ENCODE measurements around the gene CHD2. TPM values are rescaled to one million over a fixed set of nuclear protein-coding genes. Genes with fewer than 3 reads are reported as not detected.
"Not testable (repeated sequence)": the region's sequence is repeated elsewhere in the genome, so short reads cannot be mapped to it uniquely, and the experiment has no call there.

The CHD2 gene
- total RNA-seq, 1 donor from 2014 or later: 100 TPM

GRCh38 chr15:92915766-92916435 lies 15.8 kb downstream of the CHD2 start:
- Histone ChIP-seq H3K9me3 (no peaks in the 10 kb centered on the region), H3K4me1 (peaks cover 98% of the 10 kb centered on the region), H3K27me3 (no peaks in the 10 kb centered on the region), H3K36me3 (no peaks in the 10 kb centered on the region), H3K27ac (peak overlapping the region; percentile 82), H3K4me3 (no peak overlapping the region)
- no peak for DNase-seq (ENCODE audit: extremely low spot score in 2 of 2)
- intact Hi-C loops (cut with DNase I): loop anchor here (5.0 kb wide), 1 partner anchor 109 kb away; no protein-coding TSS in a partner anchor
- TF ChIP-seq POLR2A (IDR thresholded peaks at IDR 0.05): no peak
- no peak for TF ChIP-seq POLR2AphosphoS5 (IDR thresholded peaks at IDR 0.05; ENCODE audit: insufficient read depth in 1 of 2, low read depth in 1 of 2)
- no peak for TF ChIP-seq CTCF (IDR thresholded peaks at IDR 0.05)

GRCh38 chr15:92917598-92918407 lies 17.7 kb downstream of the CHD2 start:
- peaks cover 100% of the 10 kb centered on the region for H3K4me1 ChIP-seq
- DNase-seq (ENCODE audit: extremely low spot score in 2 of 2): no peak
- peak overlapping the region; percentile 11 to 23 for H3K4me3 ChIP-seq
- H3K36me3 ChIP-seq: no peaks in the 10 kb centered on the region
- H3K27ac ChIP-seq: peak overlapping the region; percentile 89
- no peaks in the 10 kb centered on the region for H3K9me3 ChIP-seq
- TF ChIP-seq POLR2AphosphoS5 (IDR thresholded peaks at IDR 0.05; ENCODE audit: insufficient read depth in 1 of 2, low read depth in 1 of 2) (peak in 1 of 2 donors; percentile 98), CTCF (IDR thresholded peaks at IDR 0.05) (peak; percentile 92 to 95 (median 92)), POLR2A (IDR thresholded peaks at IDR 0.05) (no peak)
- intact Hi-C loops (cut with DNase I): loop anchor here (5.0 kb wide), 1 partner anchor 111 kb away; no protein-coding TSS in a partner anchor
- no peaks in the 10 kb centered on the region for H3K27me3 ChIP-seq

GRCh38 chr15:92918881-92919280 lies 18.8 kb downstream of the CHD2 start:
- intact Hi-C loops (cut with DNase I): loop anchor here (5.0 kb wide), 1 partner anchor 112 kb away; no protein-coding TSS in a partner anchor

GRCh38 chr15:92920595-92921161 lies 20.6 kb downstream of the CHD2 start:
- Histone ChIP-seq H3K27me3 (no peaks in the 10 kb centered on the region), H3K36me3 (peaks cover 0 to 15% of the 10 kb centered on the region in 2 donors), H3K4me3 (no peak overlapping the region), H3K9me3 (no peaks in the 10 kb centered on the region), H3K4me1 (peaks cover 96% of the 10 kb centered on the region), H3K27ac (peak overlapping the region; percentile 72)
- TF ChIP-seq POLR2A (IDR thresholded peaks at IDR 0.05) (no peak), POLR2AphosphoS5 (IDR thresholded peaks at IDR 0.05; ENCODE audit: insufficient read depth in 1 of 2, low read depth in 1 of 2) (peak in 1 of 2 donors; percentile 40)
- intact Hi-C loops (cut with DNase I): no loop called here
- no peak for DNase-seq (ENCODE audit: extremely low spot score in 2 of 2)

More at GRCh38 chr15:92918881-92919280, 18.8 kb downstream of the CHD2 start:
- Histone ChIP-seq H3K4me1 (peaks cover 99% of the 10 kb centered on the region), H3K27ac (peak overlapping the region; percentile 89)
- not testable (repeated sequence) for H3K27me3 ChIP-seq; DNase-seq (ENCODE audit: extremely low spot score in 2 of 2); H3K36me3 ChIP-seq; H3K4me3 ChIP-seq; H3K9me3 ChIP-seq

GRCh38 chr15:92921215-92922131 lies 21.3 kb downstream of the CHD2 start:
- peaks cover 0 to 23% of the 10 kb centered on the region in 2 donors for H3K36me3 ChIP-seq
- no peaks in the 10 kb centered on the region for H3K9me3 ChIP-seq
- no peak for DNase-seq (ENCODE audit: extremely low spot score in 2 of 2)
- peak overlapping the region; percentile 72 for H3K27ac ChIP-seq
- no peak overlapping the region for H3K4me3 ChIP-seq
- H3K4me1 ChIP-seq: peaks cover 88% of the 10 kb centered on the region
- intact Hi-C loops (cut with DNase I): no loop called here
- no peak for TF ChIP-seq CTCF (IDR thresholded peaks at IDR 0.05)
- TF ChIP-seq POLR2AphosphoS5 (IDR thresholded peaks at IDR 0.05; ENCODE audit: insufficient read depth in 1 of 2, low read depth in 1 of 2): peak in 1 of 2 donors; percentile 79
- H3K27me3 ChIP-seq: no peaks in the 10 kb centered on the region
